Bronchial epithelial cell (primary cell): ENCODE measurements around the gene C6orf120. TPM values are rescaled to one million over a fixed set of nuclear protein-coding genes. Genes with fewer than 3 reads are reported as not detected.

Source experiments
- DNase-seq: peaks from one replicate; pipeline ENCODE4 v3.0.0-alpha.2; 2010; ENCODE audit warnings: low read depth
- FAIRE-seq: peaks from 2 replicates; lab custom pipeline; 2011; peaks lifted over from hg19 to GRCh38; lab: Jason Lieb, UNC
- H3K27me3 ChIP-seq: 2 replicates; pipeline ENCODE4 v1.5.1; 2011; ENCODE audit warnings: low read length; ENCODE audit not compliant: control insufficient read depth, insufficient read depth
- H3K36me3 ChIP-seq: 2 replicates; pipeline ENCODE4 v1.5.1; 2011; ENCODE audit warnings: low read length; ENCODE audit not compliant: control insufficient read depth, insufficient read depth
- H3K4me3 ChIP-seq: 2 replicates; pipeline ENCODE4 v1.5.1; 2011; ENCODE audit warnings: mild to moderate bottlenecking, low read depth, low read length, control low read depth
- total RNA-seq: library from RNA; depleted of rRNA; stranded (reverse); fragments of >200 nt; gene quantifications from 2 replicates; pipeline ENCODE4 v1.2.1, GENCODE V29; 2014
- TF ChIP-seq, protein P1 (sequence below): IDR thresholded peaks from 2 replicates; pipeline ENCODE4 v1.5.1; 2011; ENCODE audit warnings: mild to moderate bottlenecking, moderate library complexity, low read length, control low read depth, inconsistent platforms; ENCODE audit not compliant: insufficient read depth, severe bottlenecking

C6orf120 gene
- total RNA-seq, 1 donor from 2014 or later: 17.6 TPM

DNA sequence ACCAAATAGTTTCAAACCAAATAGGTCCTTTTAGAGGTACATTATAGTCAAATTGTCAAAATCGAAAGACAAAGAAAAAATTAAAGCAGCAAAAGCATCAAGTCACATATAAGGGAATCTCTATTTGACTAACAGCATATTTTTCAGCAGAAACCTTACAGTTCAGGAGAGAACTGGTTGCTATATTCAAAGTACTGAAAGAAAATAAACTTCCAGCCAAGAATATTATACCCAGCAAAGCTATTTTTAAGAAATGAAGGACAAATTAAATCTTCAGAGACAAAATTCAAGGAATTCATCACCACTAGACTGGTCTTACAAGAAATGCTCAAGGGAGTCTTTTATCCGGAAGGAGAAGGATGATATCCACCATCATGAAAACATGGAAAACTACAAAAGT is 16.1 kb upstream of the C6orf120 start:
- no peak for FAIRE-seq
- TF ChIP-seq, protein P1, sequence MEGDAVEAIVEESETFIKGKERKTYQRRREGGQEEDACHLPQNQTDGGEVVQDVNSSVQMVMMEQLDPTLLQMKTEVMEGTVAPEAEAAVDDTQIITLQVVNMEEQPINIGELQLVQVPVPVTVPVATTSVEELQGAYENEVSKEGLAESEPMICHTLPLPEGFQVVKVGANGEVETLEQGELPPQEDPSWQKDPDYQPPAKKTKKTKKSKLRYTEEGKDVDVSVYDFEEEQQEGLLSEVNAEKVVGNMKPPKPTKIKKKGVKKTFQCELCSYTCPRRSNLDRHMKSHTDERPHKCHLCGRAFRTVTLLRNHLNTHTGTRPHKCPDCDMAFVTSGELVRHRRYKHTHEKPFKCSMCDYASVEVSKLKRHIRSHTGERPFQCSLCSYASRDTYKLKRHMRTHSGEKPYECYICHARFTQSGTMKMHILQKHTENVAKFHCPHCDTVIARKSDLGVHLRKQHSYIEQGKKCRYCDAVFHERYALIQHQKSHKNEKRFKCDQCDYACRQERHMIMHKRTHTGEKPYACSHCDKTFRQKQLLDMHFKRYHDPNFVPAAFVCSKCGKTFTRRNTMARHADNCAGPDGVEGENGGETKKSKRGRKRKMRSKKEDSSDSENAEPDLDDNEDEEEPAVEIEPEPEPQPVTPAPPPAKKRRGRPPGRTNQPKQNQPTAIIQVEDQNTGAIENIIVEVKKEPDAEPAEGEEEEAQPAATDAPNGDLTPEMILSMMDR: no peak
- peaks cover 5% of the 10 kb centered on the region for H3K36me3 ChIP-seq

DNA sequence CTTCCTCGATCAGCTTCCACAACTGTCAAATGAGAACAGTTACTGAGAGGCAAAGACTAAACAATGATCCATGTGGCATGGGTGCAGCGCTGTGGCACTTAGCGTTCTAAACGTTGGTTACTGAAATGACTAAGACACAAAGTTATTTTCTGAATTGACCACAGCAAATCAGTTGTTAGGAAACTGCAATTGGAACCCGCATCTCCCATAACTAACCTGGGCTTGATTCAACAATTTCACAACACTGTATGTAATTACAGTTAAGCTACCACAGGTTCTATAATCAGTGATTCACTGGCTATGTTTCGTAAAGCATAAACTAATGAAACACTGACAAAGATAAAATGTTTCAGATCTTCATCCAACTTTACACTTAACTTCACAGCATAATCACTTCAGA is 12.6 kb upstream of the C6orf120 start:
- FAIRE-seq: peak; percentile 90
- TF ChIP-seq, protein P1: no peak
- Histone ChIP-seq H3K4me3 (no peak overlapping the region), H3K36me3 (no peaks in the 10 kb centered on the region), H3K27me3 (no peaks in the 10 kb centered on the region)
- peak; percentile 83 for DNase-seq

More for the DNA sequence above, 16.1 kb upstream of the C6orf120 start:
- H3K4me3 ChIP-seq: no peak overlapping the region
- no peak for DNase-seq
- H3K27me3 ChIP-seq: no peaks in the 10 kb centered on the region

DNA sequence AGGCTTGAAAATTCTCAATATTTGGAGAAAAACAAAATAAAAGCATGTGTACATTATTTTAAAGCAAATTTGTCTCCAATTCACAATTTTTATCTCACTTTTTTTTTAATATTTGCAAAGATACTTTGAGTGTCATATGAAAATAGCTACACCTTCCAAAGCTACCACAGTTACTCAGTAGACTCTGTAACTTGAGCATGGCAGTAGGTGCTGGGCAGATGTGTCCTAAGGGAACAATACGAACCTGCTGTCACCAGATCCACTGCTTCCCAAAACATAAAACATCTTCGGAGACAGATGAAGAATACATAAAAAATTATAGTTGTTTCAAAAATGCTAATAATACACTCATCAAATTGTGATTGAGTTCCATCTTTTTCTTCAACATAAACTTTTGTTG is 10.7 kb upstream of the C6orf120 start:
- FAIRE-seq (no peak), DNase-seq (no peak)
- Histone ChIP-seq H3K27me3 (no peaks in the 10 kb centered on the region), H3K36me3 (no peaks in the 10 kb centered on the region), H3K4me3 (no peak overlapping the region)
- TF ChIP-seq, protein P1: no peak

- DNase-seq (no peak), FAIRE-seq (no peak)
- no peaks in the 10 kb centered on the region for H3K27me3 ChIP-seq
These were observed 9.4 kb upstream of the C6orf120 start for GRCh38 chr6:169692516-169692915.

GRCh38 chr6:169695131-169695530 is 6.8 kb upstream of the C6orf120 start:
- H3K4me3 ChIP-seq: no peak overlapping the region

More at GRCh38 chr6:169692516-169692915, 9.4 kb upstream of the C6orf120 start:
- H3K36me3 ChIP-seq: no peaks in the 10 kb centered on the region
- TF ChIP-seq, protein P1: no peak
- H3K4me3 ChIP-seq: no peak overlapping the region

More at GRCh38 chr6:169695131-169695530, 6.8 kb upstream of the C6orf120 start:
- FAIRE-seq (no peak), DNase-seq (no peak)
- Histone ChIP-seq H3K27me3 (no peaks in the 10 kb centered on the region), H3K36me3 (peaks cover 2% of the 10 kb centered on the region)
- TF ChIP-seq, protein P1: no peak
